Femur (tissue), 1 donor: ENCODE data around the gene PNMA6A.
"Not testable (repeated sequence)": the region's sequence is repeated elsewhere in the genome, so short reads cannot be mapped to it uniquely, and the experiment has no call there.

Source experiments
- DNase-seq: peaks from one replicate; pipeline ENCODE4 v3.0.0-alpha.2; 2017

PNMA6A gene

DNA sequence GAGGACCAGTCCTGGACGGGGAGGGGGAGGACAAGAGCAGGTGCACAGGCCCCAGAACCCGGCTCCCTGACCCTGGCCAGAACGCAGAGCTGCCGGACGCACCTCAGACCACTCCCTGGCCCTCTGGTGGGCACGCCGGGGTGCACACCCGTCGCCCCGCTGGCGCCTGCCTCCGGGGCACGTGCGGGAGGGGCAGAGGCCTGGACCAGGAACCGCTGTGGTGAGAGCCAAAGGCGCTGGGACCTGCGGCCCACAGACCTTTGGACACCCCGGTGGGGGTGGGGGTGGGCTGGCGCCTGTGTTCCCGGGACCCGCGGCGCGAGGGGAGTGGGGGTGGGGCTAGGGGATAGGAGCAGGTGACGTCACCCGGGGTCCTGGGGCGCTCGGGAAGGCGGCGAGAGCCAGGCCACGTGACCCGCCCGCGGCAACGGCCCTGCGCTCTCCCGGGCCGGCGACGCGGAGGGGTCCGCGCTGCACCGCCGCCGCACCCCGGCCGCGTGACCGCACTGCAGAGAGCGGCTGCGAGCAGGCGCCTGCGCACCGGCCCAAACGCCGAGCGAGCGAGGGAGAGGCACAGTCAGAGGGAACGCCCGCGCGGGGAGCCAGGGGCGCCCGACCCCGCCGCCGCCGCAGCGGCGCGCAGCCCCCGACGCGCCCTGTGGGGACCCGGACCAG lies at the start of gene PNMA6A:
Gene PNMA6A (plus strand): TSS at position 546 of the 675 bp plus-strand sequence. CDS start 609 bp downstream, outside the sequence.
- not testable (repeated sequence) for DNase-seq

DNA sequence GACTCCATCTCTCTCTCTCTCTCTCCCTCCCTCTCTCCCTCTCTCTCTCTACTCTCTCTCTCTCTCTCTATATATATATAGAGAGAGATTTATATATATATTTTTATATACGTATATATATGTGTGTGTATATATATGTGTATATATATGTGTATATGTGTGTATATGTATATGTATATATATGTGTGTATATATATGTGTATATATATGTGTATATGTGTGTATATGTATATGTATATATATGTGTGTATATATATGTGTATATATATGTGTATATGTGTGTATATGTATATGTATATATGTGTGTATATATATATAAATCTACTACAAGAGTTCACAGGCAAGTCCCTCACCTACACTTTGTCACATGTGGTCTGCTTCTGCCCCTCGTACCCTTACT lies 45.8 kb upstream of the PNMA6A start:
- not testable (repeated sequence) for DNase-seq

DNA sequence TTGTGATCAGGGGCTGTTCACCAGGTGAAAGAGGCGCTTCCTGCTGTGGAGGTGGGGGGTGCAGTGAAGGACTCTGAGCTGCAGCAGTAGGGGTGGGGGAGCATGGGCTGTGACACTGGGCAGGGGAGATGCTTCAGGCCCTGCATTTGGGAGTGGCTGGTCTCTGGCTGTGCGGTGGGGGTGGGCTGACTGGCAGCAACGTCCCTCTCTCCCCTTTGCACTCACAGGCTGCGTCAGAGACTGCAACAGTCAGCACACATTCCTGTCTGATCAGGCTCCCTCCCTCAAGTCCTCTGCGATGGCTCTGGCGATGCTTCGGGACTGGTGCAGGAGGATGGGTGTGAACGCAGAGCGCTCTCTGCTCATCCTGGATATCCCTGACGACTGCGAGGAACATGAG lies 43.8 kb upstream of the PNMA6A start:
- DNase-seq: not testable (repeated sequence)

DNA sequence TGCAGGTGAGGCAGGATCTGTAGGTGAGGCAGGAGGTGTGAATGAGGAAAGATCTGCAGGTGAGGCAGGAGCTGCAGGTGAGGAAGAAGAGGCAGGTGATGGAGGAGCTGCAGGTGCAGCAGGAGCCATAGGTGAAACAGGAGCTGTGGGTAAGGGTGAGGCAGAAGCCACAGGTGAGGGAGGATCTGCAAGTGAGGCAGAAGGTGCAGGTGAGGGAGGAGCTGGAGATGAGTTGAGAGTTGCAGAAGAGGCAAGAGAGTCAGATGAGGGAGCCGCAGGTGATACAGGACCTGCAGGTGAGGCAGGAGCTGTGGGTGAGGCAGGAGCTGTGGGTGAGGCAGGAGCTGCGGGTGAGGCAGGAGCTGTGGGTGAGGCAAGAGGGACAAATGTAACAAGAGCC lies 43.1 kb upstream of the PNMA6A start:
- no peak for DNase-seq

DNA sequence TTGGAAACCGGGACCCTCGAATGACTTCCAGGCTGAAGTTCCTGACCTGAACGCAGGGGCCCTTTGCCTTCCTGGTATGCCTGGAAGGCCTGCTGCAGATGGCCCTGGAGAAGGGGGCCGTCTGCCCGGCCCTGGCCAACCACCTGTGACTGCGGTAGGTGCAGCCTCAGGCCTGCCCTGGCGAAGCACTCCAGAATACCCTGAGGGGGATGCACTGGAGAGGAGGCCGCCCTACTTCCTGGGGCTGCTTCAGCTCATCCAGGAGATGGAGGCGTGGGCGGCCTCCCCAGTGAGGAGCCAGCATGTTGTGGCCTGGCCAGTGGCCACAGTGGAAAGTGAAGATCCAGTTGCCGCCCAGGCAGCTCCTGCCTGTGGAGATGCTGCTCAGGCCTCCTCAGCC lies 42.4 kb upstream of the PNMA6A start:
- no peak for DNase-seq

GRCh38 chrX:153030801-153031200 lies 41.5 kb upstream of the PNMA6A start:
- DNase-seq: no peak

DNA sequence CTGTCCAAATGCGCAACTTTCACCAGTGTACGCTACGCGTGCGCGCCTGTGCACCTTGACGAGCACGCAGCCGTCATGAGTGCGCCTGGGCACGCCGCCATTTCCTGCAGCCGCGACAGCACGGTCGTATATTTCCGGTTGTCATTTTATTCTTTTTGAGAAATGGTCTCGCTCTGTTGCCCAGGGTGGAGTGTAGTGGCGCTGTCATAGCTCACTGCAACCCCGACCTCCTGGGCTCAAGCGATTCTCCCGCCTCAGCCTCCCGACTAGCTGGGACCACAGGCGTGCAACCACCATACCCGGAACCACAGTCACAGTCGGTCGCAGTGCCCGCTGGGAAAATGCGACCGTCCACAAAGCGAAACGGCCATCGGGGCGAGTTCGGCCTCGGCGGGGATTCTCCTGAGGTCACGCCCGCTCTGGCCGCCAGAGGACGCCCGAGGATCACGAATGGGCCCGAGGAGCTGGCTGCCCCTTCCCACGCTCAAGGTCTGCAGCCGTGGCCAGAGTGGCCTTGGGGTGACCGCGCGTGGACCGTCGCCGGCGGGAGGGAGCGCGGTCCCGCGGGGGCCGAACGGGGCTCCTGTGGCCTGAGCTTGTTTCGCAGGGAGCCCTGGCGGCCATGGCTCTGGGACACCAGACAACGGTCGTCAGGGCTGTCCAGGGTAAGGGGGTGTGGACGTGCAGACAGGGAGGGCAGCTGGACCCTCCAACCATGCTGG lies 39.7 kb upstream of the PNMA6A start:
- DNase-seq: peak; percentile 77

DNA sequence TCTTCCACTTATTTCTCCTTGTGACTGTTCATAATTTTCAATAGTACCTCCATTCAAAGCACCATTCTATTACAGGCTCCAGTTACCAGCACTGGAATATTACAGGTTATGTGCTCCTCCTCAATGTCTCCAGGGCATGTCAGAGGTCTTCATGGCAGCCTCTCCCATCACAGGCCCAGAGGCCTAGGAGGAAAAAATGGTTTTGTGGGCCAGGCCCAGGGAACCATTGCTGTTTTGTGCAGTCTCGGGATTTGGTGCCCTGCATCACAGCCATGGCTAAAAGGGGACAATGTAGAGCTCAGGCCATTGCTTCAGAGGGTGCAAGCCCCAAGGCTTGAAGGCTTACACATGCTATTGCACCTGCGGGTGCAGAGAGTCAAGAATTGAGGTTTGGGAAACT lies 23.2 kb upstream of the PNMA6A start:
- no peak for DNase-seq

DNA sequence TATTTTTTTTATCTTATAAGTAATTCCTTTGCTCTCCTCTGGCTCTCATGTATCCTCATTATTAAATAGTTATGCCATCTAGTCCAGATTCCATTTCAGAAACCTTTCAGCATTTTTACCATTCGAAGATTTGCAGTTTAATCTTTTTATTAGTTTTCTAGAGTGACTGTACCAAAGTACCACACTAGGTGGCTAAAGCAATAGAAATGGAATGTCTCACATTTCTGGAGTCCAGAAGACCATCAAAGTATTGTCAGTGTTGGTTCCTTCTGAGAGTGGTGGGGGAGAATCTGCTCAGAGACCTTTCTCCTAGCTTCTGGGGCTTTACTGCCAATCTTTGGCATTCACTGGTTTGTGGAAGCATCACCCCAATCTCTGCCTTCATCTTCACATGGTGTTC lies 19.7 kb upstream of the PNMA6A start:
- no peak for DNase-seq

GRCh38 chrX:153055871-153056749 lies 16.1 kb upstream of the PNMA6A start, which contains the start of gene PNMA3:
Gene PNMA3, plus strand, starts transcription at chrX:153056470. Its CDS starts 586 bp downstream, at chrX:153057056.
- no peak for DNase-seq

DNA sequence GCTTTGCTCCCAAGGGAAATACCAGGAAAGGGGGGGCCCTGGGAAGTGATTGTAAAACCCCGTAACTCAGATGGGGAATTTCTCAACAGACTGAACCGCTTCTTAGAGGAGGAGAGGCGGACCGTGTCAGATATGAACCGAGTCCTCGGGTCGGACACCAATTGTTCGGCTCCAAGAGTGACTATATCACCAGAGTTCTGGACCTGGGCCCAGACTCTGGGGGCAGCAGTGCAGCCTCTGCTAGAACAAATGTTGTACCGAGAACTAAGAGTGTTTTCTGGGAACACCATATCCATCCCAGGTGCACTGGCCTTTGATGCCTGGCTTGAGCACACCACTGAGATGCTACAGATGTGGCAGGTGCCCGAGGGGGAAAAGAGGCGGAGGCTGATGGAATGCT lies 15.0 kb upstream of the PNMA6A start:
- DNase-seq: no peak

- no peak for DNase-seq
Measured at GRCh38 chrX:153059191-153060094, 12.8 kb upstream of the PNMA6A start.

GRCh38 chrX:153060095-153060445 lies 12.2 kb upstream of the PNMA6A start:
- no peak for DNase-seq

DNA sequence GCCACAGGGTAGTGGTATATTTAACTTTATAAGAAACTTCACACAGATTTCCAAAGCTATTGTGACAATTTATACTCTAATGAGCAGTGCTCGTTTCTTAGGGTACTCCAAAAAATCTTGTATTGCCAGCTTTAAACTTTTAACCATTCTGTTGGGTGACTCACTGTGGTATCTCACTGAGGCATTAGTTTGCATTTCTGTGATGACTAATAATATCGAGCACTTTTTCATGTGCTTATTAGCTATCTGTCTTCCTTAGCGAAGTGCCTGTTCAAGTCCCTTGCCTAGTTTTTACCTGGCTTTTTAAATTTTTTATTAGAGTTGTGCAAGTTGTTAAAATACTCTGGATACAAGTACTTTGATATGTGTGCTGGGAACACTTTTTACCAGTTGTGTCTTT lies 10.5 kb upstream of the PNMA6A start:
- no peak for DNase-seq

DNA sequence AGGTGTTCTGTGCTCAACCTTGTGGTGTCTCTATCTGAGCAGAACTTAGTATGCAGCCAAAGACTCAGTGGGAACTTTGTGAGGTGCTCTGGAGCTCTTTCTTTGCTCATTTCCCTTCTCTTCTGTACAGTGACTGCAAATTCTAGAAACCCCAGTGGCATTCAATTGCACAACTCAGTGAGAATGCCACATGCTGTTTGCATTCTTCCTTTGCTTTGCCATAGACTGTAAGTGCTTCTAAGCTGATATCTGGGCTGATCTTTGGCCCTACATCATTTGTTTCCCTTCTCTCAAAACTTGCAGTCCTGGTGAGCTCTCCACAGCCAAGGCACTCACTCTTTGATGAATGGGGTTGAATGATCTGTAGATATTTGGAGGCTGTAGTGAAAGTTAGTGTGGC lies 8.9 kb upstream of the PNMA6A start:
- DNase-seq: no peak

DNA sequence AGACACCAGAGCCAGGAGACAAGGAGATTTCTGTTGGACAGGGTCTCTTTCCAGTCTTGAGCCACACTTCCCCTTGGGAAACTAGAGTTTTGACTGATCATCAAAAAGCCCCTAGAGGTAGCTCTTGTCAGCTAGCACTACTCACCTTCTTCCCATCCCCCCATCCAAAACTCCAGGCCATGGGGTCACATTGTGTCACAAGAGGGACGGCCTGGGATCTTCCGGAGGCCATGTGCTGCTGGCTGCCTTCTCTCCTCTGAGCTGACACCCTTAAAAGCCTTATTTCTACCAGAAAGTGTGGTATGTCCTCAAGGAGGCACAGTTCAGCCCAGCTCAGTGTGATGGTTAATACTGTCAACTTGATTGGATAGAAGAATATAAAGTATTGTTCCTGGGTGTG lies 8.2 kb upstream of the PNMA6A start:
- DNase-seq: no peak

DNA sequence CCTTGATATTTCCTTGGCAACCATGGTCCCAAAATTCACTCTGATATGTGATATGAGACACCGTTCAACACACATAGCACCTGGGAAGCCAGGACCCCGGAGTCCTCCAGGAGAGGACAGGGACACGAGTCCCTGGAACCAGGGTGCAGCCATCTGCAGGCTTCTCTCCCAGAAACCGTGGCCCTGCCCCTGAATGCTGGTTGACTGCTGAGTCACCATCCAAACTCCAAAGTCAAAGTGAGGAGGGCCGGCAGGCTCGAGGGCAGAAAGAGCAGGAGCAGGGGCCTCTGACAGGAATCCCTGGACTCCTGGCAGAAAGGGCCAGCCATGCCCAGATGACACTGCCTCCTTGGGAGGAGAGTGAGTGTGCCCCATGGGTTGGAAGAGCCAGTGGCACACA lies 6.9 kb upstream of the PNMA6A start:
- DNase-seq: no peak

GRCh38 chrX:153066402-153066801 lies 5.9 kb upstream of the PNMA6A start:
- DNase-seq: not testable (repeated sequence)

- DNase-seq: not testable (repeated sequence)
Measured at GRCh38 chrX:153073331-153073730, 1.1 kb downstream of the PNMA6A start.

DNA sequence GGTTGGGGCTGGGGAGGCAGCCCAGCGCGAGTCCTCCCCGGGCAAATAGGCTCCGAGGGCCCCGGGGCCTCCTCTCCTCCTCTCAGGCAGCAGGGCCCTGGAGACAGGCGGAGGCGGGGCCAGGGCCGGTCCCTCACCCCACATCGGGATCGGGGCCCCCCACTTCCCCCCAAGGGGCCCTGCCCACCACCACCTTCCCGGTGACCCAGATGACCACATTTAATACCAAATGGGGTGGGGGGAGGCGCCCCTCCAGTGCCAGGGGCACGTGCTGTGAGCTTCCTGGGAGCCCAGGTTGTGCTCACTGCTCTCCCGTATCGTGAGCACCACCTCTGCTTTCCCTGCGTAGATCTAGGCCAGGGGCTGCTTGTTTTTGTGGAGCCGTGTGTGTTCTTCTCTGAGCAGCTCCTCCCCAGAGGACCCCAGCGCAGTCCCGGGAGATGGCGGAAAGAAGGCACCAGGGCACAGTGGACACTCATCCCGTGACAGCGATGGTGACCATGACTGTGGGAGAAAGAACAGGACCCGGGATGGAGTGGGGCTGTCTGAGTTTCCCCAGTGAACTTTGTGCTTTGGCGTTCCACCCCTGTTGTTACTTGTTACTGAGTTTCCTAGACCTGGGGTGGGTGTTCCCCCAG lies 2.1 kb downstream of the PNMA6A start:
- no peak for DNase-seq

DNA sequence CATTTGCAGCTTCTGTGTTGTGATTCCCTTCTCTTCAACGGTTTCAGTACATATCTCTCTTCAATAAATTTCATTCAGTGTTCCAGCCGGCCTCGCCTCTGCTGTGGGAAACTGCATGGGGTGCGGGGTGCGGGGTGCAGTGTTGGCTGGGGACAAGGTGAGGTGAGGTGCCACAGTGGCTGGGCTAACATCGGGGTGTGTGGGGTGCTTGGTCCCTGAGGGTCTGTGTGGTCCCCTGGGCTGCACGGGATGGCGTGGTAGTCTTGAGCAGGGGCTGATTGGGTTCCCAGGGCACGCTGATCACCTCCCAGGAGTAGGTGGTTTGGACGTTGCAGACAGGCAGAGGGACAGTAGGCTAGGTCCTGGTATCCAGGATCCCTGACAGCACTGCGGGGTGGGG lies 2.7 kb downstream of the PNMA6A start:
- DNase-seq: no peak

DNA sequence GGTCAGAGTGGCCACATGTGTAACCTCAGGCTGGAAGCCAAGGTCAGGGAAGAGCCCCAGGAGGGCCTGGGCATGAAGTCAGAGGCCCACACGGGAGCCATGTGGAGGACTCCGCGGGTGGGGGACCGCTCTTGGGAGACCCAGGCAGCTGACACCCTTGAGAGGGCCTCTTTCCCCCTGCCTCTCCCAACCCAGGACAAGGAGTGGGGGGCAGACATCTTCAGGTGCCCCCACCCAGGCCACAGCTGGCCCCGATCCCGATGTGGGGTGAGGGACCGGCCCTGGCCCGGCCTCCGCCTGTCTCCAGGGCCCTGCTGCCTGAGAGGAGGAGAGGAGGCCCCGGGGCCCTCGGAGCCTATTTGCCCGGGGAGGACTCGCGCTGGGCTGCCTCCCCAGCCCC lies 3.1 kb downstream of the PNMA6A start:
- DNase-seq: no peak
